K562 (cell line): ENCODE measurements around the gene CCSER1.

ENCODE experiments used
- CEBPG ChIP-seq, 3 experiments: fragments of 200-800 bp in 1 of 3; sonication (Bioruptor generic) in 1 of 3; sonication (generic) in 1 of 3; formaldehyde crosslinking in 1 of 3; IDR thresholded peaks in 2 of 3; conservative IDR thresholded peaks in 1 of 3; 2 replicates each; pipeline versions ENCODE4 v1.6.1 to v1.8.0; 2016 to 2022; ENCODE audit warnings: missing compliant biosample characterization in 2 of 3, missing genetic modification characterization in 2 of 3, mild to moderate bottlenecking in 1 of 3, missing genetic modification reagents in 1 of 3
- TCF7 ChIP-seq: sonication (generic); IDR thresholded peaks from 2 replicates; pipeline ENCODE4 v1.6.1; 2016; ENCODE audit warnings: antibody characterized with exemption, borderline replicate concordance
- TFAM ChIP-seq: fragments of 250-450 bp; sonication (Bioruptor Pico); conservative IDR thresholded peaks from 2 replicates; pipeline ENCODE4 v1.5.0; 2021; ENCODE audit warnings: mild to moderate bottlenecking, moderate library complexity

DNA sequence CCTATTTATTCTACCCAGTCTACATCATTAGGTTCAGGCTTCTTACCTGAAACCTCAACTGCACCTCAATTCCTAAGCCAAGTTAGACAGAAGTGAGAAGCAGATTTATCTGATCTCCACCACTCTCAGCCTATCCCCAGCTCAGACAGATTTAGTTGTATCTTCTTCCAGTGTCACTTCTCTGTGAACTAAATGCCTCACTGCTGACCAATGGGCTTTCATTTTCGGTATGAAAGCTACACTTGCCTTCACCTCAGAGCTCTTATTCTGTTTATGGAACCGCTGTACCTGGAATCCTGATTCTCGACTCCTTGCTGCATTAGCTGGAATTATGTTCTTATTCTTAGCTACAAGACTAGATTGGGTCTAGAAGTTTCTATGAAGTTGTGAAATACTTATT is 833.2 kb downstream of the CCSER1 start:
- no peak for TF ChIP-seq TCF7
- no peak for TF ChIP-seq CEBPG (CRISPR knock-in tag; IDR thresholded peaks at IDR 0.05)
- TF ChIP-seq CEBPG (tag; conservative IDR thresholded peaks at IDR 0.05 in 1 of 2, IDR thresholded peaks at IDR 0.05 in 1 of 2), result no peak
- TF ChIP-seq TFAM (CRISPR knock-in tag), result no peak
